GM21619 (cell line): ENCODE results near the gene SLC1A3.
"Not testable (repeated sequence)": the region's sequence is repeated elsewhere in the genome, so short reads cannot be mapped to it uniquely, and the experiment has no call there.

Experiments used
- ATAC-seq: cut with Tn5 transposase; IDR thresholded peaks from one replicate; pipeline ENCODE4 v1.9.1; 2021; ENCODE audit not compliant: unreplicated experiment

The SLC1A3 gene

DNA sequence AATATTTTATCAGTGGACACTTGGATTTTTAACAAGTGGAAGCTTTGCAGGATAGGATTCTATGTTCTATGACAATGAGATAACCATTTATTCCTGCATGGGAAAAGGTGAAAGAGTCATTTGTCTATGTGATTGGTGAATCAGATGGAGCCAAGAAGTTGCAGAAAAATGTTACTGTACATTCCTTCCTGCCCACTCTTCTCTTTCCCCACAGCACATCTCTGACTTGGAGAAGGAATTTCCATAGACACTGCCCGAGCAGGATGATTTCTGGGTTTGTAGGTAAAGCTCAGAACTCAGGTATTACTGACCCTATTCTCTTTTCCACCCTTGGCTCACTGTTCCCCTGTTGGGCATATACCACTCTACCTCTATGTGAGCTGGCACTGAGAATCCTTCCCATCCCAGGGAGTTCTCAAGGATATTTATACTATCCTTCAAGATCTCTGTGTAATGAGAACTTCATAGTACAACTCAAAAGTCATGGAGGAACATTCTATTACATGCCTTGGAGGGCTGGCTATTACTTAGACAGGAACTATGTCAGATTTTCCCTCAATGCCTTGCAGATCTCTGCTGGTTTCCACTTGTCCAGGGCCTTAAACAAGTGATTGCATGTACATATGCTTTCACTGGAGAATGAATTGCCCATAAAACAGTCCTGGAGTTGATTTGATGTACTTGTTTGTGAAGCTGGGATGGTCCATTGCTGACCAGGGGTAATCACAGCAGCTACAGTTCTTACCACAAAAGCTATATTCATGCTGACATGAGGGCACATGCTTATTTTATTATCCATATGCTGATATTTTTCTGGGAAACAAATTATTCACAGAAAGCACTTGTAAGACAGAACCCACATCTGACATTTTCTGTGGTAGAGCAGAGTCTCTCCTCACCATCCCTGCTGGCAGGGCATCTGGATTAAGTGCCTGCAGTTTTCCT lies 24.1 kb downstream of the SLC1A3 start:
- ATAC-seq: no peak

GRCh38 chr5:36631154-36631553 lies 24.7 kb downstream of the SLC1A3 start:
- no peak for ATAC-seq

DNA sequence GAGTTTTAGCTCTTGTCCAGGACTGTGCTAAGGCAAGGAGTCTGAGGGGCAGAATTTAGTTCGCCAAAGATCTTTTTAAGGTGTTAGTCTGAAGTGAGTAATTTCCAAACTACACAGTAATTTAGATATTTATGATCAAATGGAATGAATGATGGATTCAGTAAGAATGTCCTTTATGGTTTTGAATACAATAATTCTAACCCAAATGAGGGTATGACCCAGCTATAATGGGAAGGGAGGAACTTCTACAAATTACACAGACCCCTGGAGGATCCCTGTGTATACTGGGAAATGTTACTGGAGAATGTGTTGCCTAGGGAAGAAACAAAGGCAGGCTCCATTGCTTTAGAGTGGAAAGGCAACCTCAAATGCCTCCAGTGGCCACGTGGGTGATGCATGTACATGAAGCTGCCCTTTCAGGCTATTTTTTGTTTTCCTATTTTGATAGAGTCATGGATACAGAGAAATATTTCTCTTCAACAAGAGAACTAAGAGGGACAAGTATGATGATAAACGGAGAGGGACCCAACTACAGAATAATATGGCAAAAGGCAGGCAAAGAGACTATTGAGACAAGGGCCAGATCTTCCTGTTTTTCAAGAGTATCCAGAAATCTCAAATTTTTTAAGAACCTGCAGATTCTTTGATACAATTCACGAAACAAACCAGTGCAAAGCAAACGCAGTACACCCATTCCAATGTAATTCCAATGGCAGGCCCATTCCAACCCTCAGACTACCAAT lies 25.4 kb downstream of the SLC1A3 start:
- no peak for ATAC-seq

DNA sequence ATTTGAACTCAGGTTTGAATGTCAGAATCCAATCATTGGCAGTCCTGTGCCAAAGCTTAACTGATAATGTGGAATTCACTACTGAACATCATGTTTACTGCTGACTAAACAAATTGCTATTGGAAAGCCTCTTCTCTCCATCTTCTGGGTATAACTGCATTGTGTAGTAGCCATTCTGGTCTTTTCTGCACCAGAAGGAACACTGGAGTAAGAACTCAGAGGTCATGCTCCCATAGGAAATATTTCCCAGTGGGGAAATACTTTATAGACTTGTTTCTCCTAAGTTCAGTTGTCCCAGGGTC lies 25.9 kb downstream of the SLC1A3 start:
- ATAC-seq: no peak

GRCh38 chr5:36635721-36636390 lies 29.4 kb downstream of the SLC1A3 start:
- ATAC-seq: no peak

- no peak for ATAC-seq
Measured at GRCh38 chr5:36637101-36637500, 30.7 kb downstream of the SLC1A3 start.

DNA sequence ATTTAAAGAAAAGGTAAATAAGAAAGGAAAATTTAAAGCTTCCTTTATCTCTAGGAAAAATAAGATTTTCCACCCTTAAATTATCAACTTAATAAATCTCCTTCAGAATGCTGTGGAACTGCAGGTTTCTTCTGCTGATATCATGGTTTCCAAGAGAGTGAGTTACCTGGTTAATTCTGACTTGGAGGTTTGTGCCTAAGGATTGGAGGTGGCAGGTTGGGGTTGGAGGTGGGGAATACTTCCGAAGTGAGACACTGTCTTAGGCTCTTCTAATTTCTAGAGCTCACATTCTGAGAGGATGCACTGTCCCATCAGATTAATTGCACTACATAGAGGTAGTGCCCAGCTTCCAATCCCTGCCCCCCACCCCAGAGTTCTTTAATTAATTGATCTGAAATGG lies 31.1 kb downstream of the SLC1A3 start:
- ATAC-seq: no peak

DNA sequence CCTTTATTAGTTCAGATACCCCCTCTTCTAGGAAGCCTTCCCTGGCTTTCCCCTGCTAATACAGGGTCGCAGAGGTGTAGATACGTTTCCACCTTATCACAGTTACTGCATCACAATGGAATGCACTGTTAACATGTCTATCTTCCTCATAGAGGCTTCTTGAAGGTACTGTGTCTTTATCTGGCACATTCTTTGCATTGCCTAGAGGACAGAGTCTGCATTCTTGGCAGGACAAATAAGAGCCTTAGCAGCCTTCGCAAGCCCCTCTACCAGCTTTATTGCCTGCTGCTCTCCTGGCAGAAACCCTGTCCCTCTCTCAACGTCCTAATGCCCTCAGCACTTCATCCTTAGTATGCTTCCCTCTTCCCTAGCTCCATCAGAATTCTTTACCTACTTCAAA lies 31.6 kb downstream of the SLC1A3 start:
- ATAC-seq: no peak

DNA sequence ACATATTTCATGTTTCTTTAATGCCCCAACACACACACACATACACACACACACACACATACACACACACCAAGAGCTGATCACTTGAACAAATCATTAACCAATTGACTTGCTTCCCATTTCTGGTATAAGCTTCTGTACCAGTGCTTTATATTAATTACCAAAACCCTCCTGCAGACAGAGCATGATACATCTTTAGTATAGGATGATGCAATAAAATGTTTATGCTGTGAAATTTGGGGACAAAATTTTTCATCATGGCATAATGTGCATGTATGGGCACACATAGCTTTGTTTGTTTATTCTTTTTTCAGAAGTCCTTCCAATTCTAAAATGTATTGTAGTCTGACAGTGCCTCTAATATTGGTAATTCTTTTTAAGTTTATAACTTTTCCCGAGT lies 34.5 kb downstream of the SLC1A3 start:
- ATAC-seq: no peak

DNA sequence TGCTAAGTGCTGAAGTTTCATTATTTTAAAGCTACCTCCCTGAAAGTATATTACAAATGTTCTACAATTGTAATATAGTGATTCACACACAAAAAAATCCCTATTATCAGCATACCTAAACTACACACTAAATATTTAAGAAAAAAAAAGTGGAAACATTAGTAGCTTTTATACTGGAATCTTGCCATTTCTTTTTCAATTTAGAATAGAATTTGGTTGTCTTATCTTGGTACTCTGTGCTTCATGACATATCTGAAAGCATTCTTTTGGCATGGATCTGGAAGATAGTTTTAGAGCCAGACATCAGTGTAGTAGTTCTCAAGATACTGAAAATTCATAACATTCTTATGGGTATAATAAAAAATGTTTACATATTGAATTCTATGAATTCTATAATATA lies 35.0 kb downstream of the SLC1A3 start:
- ATAC-seq: no peak

- no peak for ATAC-seq
Measured at GRCh38 chr5:36642089-36642488, 35.7 kb downstream of the SLC1A3 start.

DNA sequence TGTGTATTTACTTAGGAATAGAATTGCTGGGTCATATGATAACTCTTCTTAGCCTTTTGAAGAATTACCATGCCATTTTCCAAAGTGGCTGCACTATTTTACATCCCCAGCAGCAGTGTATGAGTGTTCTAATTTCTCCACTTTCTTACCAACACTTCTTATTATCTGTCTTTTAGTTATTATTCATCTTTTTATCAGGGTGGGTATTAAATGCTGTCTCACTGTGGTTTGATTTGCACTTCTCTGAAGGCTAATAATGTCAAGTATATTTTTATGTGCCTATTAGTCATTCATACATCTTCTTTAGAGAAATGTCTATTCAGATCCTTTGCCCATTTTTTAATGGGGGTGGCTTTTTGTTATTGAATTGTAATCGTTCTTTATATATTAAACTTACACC lies 36.8 kb downstream of the SLC1A3 start:
- ATAC-seq: no peak

DNA sequence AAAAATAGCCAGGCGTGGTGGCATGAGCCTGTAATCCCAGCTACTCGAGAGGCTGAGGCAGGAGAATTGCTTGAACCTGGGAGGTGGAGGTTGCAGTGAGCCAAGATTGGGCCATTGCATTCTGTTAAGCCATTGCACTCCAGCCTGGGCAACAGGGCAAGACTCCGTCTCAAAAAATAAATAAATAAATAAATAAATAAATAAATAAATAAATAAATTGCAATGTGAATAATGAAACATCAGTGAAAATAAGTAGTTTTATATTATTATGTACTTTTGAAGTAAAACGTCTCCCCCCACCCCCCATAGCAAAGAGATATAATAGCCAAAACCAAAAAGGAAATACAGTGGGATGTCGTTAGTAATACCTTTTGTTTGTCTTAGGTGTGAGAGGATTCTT lies 37.4 kb downstream of the SLC1A3 start:
- ATAC-seq: not testable (repeated sequence)

DNA sequence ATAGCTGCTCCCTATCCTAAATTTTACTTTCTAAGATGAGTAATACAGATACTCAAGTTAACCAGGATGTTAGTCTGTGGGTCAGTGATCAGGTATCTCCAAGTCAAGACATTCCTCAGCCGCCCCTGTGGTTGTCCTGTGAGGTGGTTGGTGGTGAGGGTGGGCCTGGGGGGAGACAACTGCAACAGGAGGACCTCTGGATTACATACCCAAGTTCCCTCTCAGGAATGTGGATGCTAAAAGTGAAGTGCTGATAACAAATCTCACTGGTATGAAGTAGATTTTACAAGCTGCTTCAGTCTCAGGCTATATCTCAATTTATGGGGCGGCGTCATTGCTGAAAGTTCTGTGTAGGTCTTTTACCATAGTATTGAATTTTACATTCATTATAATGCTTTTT lies 38.3 kb downstream of the SLC1A3 start:
- ATAC-seq: no peak

- ATAC-seq: no peak
Measured at GRCh38 chr5:36646100-36646499, 39.7 kb downstream of the SLC1A3 start.

GRCh38 chr5:36646507-36647023 lies 40.2 kb downstream of the SLC1A3 start:
- no peak for ATAC-seq

- ATAC-seq: no peak
Measured at GRCh38 chr5:36647046-36647445, 40.6 kb downstream of the SLC1A3 start.

DNA sequence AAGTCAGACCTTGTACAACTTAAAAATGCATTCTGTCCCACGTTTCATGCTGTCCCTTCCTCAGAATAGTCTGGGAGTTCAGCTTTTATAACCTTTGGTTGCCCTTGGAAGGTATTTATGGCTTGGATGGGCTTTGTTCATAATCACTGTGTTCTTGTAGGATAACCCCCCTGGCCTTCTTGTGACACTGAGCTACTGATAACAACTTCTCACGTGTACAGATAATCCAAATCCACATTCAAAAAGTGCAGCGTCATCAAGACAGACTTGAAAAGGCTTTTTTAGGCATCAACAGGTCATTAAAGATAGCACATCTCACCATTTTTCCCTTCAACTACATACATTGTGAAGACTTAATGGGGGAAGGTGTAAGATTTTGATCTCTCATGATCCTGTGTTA lies 42.0 kb downstream of the SLC1A3 start:
- ATAC-seq: no peak

GRCh38 chr5:36651761-36652685 lies 45.6 kb downstream of the SLC1A3 start:
- ATAC-seq: no peak

GRCh38 chr5:36653044-36653705 lies 46.8 kb downstream of the SLC1A3 start:
- no peak for ATAC-seq
